ENCODE measurements around the gene ARHGAP40.

Gene ARHGAP40

DNA sequence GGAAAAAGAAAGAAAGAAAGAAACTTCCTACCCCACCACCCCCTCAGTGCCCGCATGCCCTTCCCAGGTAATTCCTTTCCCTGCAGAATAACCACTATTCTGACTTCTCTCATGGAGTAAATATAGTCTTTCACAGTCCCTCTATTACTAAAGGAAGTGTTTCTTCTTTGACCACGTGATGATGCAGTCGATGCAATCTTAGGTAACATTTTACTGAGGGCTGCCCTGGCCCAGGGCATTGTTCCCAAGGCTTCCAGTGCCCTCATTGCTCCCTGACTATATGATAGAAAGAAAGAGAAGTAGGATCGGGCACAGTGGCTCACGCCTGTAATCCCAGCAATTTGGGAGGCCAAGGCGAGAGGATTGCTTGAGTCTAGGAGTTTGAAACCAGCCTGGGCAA, 29.1 kb downstream of the ARHGAP40 start:
- no peaks in the 10 kb centered on the region for H3K9me3 ChIP-seq (ENCODE audit: low read depth, low read length)
- DNase-seq (ENCODE audit: low read depth, low spot score) = no peak
- TF ChIP-seq POLR2AphosphoS5 (IDR thresholded peaks at IDR 0.05; ENCODE audit: borderline replicate concordance, low read depth, low read length) (no peak), EZH2 (IDR thresholded peaks at IDR 0.05) (no peak), FOXP2 (optimal IDR thresholded peaks at IDR 0.05; ENCODE audit: control extremely low read depth, extremely low read length, insufficient read depth) (no peak)
- H3K27ac ChIP-seq = no peak overlapping the region
- H3K9ac ChIP-seq (ENCODE audit: insufficient read length) = no peak overlapping the region
- no peak overlapping the region for H3K4me3 ChIP-seq
- H3K36me3 ChIP-seq (ENCODE audit: insufficient read depth, low read length) = no peaks in the 10 kb centered on the region

DNA sequence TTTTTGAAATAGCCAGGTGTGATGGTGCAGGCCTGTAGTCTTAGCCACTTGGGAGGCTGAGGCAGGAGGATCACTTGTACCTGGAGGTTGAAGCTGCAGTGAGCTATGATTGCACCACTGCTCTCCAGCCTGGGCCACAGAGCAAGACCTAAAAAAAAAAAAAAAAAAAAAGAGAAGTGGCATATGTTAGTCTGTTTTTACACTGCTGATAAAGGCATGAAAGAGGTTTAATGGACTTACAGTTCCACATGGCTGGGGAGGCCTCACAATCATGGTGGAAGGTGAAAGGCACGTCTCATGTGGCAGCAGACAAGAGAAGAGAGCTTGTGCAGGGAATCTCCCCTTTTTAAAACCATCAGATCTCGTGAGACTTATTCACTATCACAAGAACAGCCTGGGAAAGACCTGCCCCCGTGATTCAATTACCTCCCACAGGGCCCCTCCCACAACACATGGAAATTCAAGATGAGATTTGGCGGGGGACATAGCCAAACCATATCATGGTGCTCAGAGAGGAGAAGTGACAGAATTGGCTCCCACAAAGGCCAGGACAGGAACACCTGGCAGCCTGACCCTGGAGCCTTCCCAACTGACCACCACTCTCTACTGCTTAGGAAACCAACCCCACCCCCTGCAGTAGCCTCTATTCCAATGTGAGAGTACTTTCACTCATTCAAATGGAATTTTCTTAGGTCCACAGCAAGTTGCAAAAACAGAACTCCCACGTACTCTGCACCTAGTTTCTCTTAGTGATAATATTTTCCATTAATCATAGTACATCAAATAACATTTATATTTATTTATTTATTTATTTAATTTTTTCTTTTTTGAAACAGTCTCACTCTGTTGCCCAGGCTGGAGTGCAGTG, 29.8 kb downstream of the ARHGAP40 start:
- H3K9me3 ChIP-seq (ENCODE audit: low read depth, low read length) = no peaks in the 10 kb centered on the region
- no peak for DNase-seq (ENCODE audit: low read depth, low spot score)
- no peak overlapping the region for H3K4me3 ChIP-seq
- no peak overlapping the region for H3K9ac ChIP-seq (ENCODE audit: insufficient read length)
- H3K36me3 ChIP-seq (ENCODE audit: insufficient read depth, low read length) = no peaks in the 10 kb centered on the region
- H3K27ac ChIP-seq = no peak overlapping the region
- TF ChIP-seq FOXP2 (optimal IDR thresholded peaks at IDR 0.05; ENCODE audit: control extremely low read depth, extremely low read length, insufficient read depth) = no peak
- TF ChIP-seq EZH2 (IDR thresholded peaks at IDR 0.05) = no peak

DNA sequence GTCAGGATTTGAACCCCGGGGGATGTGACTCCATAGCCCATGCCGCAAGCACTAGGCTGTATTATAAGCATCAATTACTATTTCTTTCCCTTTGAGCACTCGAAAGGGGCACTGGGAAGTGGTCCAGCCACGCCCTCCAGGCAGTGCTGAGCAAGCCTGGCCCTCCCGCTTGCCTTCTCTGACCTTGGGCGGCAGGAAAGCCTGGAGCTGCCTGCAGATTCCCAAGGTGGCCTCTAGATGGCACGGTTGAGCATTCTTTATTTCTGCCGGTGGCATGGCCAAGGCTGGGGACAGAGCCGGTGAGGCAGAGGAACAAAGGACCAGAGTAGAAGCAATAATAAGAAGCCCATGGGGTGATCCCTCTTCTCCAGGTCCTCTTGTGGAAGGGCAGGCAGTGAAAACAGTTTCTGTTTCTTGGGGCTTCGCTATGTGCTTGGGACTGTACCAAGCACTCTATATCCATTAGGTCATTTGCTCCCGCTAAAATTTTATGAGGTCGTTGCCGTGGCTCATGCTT, 32.0 kb downstream of the ARHGAP40 start:
- H3K4me3 ChIP-seq = peak overlapping the region; percentile 45
- H3K27ac ChIP-seq = no peak overlapping the region
- DNase-seq (ENCODE audit: low read depth, low spot score) = no peak
- H3K9me3 ChIP-seq (ENCODE audit: low read depth, low read length) = no peaks in the 10 kb centered on the region
- H3K36me3 ChIP-seq (ENCODE audit: insufficient read depth, low read length) = no peaks in the 10 kb centered on the region
- no peak for TF ChIP-seq POLR2AphosphoS5 (IDR thresholded peaks at IDR 0.05; ENCODE audit: borderline replicate concordance, low read depth, low read length)
- TF ChIP-seq EZH2 (IDR thresholded peaks at IDR 0.05) = no peak
- H3K9ac ChIP-seq (ENCODE audit: insufficient read length) = no peak overlapping the region

DNA sequence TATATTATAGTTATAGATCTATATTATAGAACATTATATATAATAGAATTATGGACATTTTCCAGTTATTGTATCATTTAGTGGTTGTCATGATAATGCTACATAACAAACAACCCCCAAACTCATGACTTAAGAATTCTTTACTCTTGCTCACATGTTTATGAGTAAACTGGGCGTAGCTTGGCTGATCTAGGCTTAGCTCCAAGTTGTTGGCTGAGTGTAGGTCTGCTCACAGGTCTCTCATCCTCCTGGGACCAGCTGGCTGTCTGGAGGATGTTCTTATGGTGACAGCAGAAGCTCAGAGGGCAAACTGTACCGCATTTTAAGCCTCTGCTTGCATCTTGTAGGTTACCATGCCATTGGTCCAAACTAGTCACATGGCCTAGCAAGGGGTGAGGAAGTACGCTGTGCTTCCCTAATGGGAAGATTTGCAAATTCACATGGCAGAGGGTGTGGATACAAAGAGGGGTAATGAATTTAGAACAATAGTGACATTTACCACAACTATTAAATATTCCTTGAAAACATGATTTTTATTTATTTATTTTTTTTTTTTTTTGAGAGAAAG, 34.2 kb downstream of the ARHGAP40 start:
- Histone ChIP-seq H3K27ac (no peak overlapping the region), H3K4me3 (no peak overlapping the region), H3K36me3 (ENCODE audit: insufficient read depth, low read length) (no peaks in the 10 kb centered on the region), H3K9ac (ENCODE audit: insufficient read length) (no peak overlapping the region), H3K9me3 (ENCODE audit: low read depth, low read length) (no peaks in the 10 kb centered on the region)
- DNase-seq (ENCODE audit: low read depth, low spot score) = no peak
- TF ChIP-seq POLR2AphosphoS5 (IDR thresholded peaks at IDR 0.05; ENCODE audit: borderline replicate concordance, low read depth, low read length) (no peak), EZH2 (IDR thresholded peaks at IDR 0.05) (no peak), FOXP2 (optimal IDR thresholded peaks at IDR 0.05; ENCODE audit: control extremely low read depth, extremely low read length, insufficient read depth) (no peak)

DNA sequence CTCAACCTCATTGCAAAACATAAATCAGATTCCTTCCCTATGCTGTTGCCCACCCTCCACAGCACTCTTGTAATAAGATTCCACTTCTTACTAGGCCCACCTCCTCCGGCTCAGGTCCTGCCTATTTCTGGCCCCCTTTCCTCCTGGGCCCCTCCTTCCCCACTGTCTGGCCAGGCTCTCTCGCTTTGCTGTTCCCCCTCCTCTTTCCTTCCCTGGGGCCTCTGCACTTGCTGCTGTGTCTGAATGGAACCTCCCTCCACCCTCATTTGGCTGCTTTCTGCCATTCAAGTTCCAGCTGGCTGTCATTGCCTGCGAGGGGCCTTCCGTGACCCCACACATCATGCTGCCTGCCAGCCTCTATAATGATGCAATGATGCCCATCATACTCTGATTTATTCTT, 38.9 kb downstream of the ARHGAP40 start:
- Histone ChIP-seq H3K9ac (ENCODE audit: insufficient read length) (no peak overlapping the region), H3K9me3 (ENCODE audit: low read depth, low read length) (no peaks in the 10 kb centered on the region), H3K4me3 (no peak overlapping the region), H3K27ac (no peak overlapping the region), H3K36me3 (ENCODE audit: insufficient read depth, low read length) (no peaks in the 10 kb centered on the region)
- no peak for DNase-seq (ENCODE audit: low read depth, low spot score)
- no peak for TF ChIP-seq FOXP2 (optimal IDR thresholded peaks at IDR 0.05; ENCODE audit: control extremely low read depth, extremely low read length, insufficient read depth)
- TF ChIP-seq EZH2 (IDR thresholded peaks at IDR 0.05) = no peak
- no peak for TF ChIP-seq POLR2AphosphoS5 (IDR thresholded peaks at IDR 0.05; ENCODE audit: borderline replicate concordance, low read depth, low read length)

DNA sequence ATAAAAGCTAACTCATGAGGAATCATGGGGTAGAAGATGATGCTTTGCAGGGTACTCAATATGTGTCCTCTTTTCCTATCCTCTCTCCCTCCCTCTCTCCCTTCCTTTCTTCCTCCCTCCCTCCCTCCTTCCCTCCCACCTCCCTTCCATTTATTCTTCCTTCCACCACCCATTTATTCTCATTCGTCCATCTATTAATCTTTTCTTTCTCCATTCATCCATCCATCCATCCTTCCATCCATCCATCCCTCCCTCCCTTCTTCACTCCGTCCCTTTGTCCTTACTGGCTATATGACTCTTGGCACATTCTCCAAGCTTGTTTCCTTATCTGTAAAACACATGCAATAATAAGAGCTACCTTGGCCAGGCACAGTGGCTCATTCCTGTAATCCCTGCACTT, 40.9 kb downstream of the ARHGAP40 start:
- no peak overlapping the region for H3K9ac ChIP-seq (ENCODE audit: insufficient read length)
- no peaks in the 10 kb centered on the region for H3K9me3 ChIP-seq (ENCODE audit: low read depth, low read length)
- no peaks in the 10 kb centered on the region for H3K36me3 ChIP-seq (ENCODE audit: insufficient read depth, low read length)
- TF ChIP-seq FOXP2 (optimal IDR thresholded peaks at IDR 0.05; ENCODE audit: control extremely low read depth, extremely low read length, insufficient read depth) (no peak), EZH2 (IDR thresholded peaks at IDR 0.05) (no peak), POLR2AphosphoS5 (IDR thresholded peaks at IDR 0.05; ENCODE audit: borderline replicate concordance, low read depth, low read length) (no peak)
- no peak overlapping the region for H3K4me3 ChIP-seq
- no peak overlapping the region for H3K27ac ChIP-seq
- DNase-seq (ENCODE audit: low read depth, low spot score) = no peak

DNA sequence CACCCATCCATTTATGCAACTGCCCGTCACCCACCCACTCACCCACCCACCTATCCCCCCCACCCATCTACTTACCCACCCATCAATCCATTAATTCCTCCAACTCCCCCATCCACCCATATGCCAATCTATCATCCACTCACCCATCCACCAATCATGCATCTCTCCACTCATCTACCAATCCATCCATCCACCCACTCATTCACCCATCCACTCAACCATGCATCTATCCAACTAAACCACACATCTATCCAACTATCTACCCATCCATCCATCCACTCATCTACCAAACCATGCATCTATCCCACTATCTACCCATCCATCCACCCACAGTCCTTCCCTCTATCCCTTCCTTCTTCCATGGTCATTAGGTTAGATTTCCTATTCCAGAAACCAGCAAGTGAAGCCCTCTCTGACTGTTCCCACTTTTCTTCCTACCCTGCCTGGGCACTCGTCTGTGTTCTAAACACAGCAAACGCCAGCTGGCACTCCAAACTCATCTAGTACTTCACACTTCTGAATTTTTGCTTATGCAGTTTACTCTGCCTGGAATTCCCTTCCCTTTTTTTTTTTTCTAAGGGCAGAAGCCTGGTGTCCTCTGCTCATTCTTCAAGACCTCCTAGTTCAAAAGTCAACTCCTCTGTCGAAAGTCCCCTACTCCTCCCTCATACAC, 43.1 kb downstream of the ARHGAP40 start:
- Histone ChIP-seq H3K4me3 (no peak overlapping the region), H3K9ac (ENCODE audit: insufficient read length) (no peak overlapping the region), H3K36me3 (ENCODE audit: insufficient read depth, low read length) (no peaks in the 10 kb centered on the region), H3K27ac (no peak overlapping the region), H3K9me3 (ENCODE audit: low read depth, low read length) (no peaks in the 10 kb centered on the region)
- no peak for DNase-seq (ENCODE audit: low read depth, low spot score)
- TF ChIP-seq FOXP2 (optimal IDR thresholded peaks at IDR 0.05; ENCODE audit: control extremely low read depth, extremely low read length, insufficient read depth) (no peak), POLR2AphosphoS5 (IDR thresholded peaks at IDR 0.05; ENCODE audit: borderline replicate concordance, low read depth, low read length) (no peak), EZH2 (IDR thresholded peaks at IDR 0.05) (no peak)

DNA sequence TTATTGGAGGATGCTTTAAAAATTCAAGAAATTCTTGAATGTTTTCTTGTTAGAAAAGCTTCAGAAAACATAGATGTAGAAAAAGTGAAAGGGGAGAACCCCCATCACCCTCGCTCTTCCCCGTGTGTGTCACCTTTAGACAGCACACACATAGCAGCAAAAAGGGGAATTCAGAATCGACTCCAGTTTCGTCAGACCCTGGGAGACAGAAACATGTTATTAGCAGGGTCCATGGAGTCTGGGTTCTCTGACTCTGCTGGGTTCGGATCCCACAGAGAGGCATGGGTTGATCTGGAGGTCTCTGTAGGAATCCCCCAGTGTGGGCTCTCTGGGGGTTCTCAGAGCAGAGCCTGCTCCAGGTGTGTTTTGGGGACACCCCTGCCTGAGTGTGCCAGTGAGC, 43.7 kb downstream of the ARHGAP40 start:
- Histone ChIP-seq H3K36me3 (ENCODE audit: insufficient read depth, low read length) (no peaks in the 10 kb centered on the region), H3K27ac (no peak overlapping the region), H3K9me3 (ENCODE audit: low read depth, low read length) (no peaks in the 10 kb centered on the region), H3K9ac (ENCODE audit: insufficient read length) (no peak overlapping the region), H3K4me3 (no peak overlapping the region)
- DNase-seq (ENCODE audit: low read depth, low spot score) = no peak
- TF ChIP-seq EZH2 (IDR thresholded peaks at IDR 0.05) = no peak
- no peak for TF ChIP-seq POLR2AphosphoS5 (IDR thresholded peaks at IDR 0.05; ENCODE audit: borderline replicate concordance, low read depth, low read length)
- no peak for TF ChIP-seq FOXP2 (optimal IDR thresholded peaks at IDR 0.05; ENCODE audit: control extremely low read depth, extremely low read length, insufficient read depth)
